Karpas-422 (cell line): ENCODE data around the gene FLRT2. TPM values are rescaled to one million over a fixed set of nuclear protein-coding genes. Genes with fewer than 3 reads are reported as not detected.

Experiments used
- DNase-seq: peaks from one replicate; pipeline ENCODE4 v3.0.0-alpha.2; 2015
- H2AFZ ChIP-seq: fragments of 200-600 bp; sonication (generic); 2 replicates; pipeline ENCODE4 v1.6.1; 2014; ENCODE audit warnings: antibody characterized with exemption, low read length, mixed read lengths
- H3K27ac ChIP-seq: fragments of 200-600 bp; sonication (generic); 2 replicates; pipeline ENCODE4 v1.5.1; 2014; ENCODE audit warnings: mild to moderate bottlenecking, low read length, moderate library complexity
- H3K27me3 ChIP-seq: fragments of 200-600 bp; sonication (generic); 2 replicates; pipeline ENCODE4 v1.6.1; 2014; ENCODE audit warnings: low read length, mixed read lengths
- H3K36me3 ChIP-seq: fragments of 200-600 bp; sonication (generic); 2 replicates; pipeline ENCODE4 v1.6.1; 2014; ENCODE audit warnings: low read length, mixed read lengths; ENCODE audit not compliant: insufficient read depth
- H3K4me1 ChIP-seq: fragments of 200-600 bp; sonication (generic); 2 replicates; pipeline ENCODE4 v1.6.1; 2014; ENCODE audit warnings: mild to moderate bottlenecking, low read length, mixed read lengths
- H3K4me2 ChIP-seq: fragments of 200-600 bp; sonication (generic); 2 replicates; pipeline ENCODE4 v1.6.1; 2014; ENCODE audit warnings: low read length, low read depth, mild to moderate bottlenecking; ENCODE audit not compliant: poor library complexity, severe bottlenecking
- H3K4me3 ChIP-seq: fragments of 200-600 bp; sonication (generic); 2 replicates; pipeline ENCODE4 v1.5.1; 2014; ENCODE audit warnings: mild to moderate bottlenecking, antibody characterized with exemption, low read length, mixed read lengths
- H3K79me2 ChIP-seq: fragments of 200-600 bp; sonication (generic); 2 replicates; pipeline ENCODE4 v1.6.1; 2014; ENCODE audit warnings: mild to moderate bottlenecking, low read length, mixed read lengths
- H3K9ac ChIP-seq: fragments of 200-600 bp; sonication (generic); 2 replicates; pipeline ENCODE4 v1.6.0; 2014; ENCODE audit warnings: low read length
- H3K9me2 ChIP-seq: fragments of 200-600 bp; sonication (generic), shearing (Covaris generic); replicated peaks from 2 replicates; pipeline ENCODE4 v1.6.0; 2014; ENCODE audit warnings: mild to moderate bottlenecking, low read length, moderate library complexity; ENCODE audit not compliant: insufficient read depth
- H3K9me3 ChIP-seq: fragments of 300-700, 200-600 bp; sonication (generic); 2 replicates; pipeline ENCODE4 v1.6.1; 2014; ENCODE audit warnings: low read length, mixed read lengths
- H4K20me1 ChIP-seq: fragments of 200-600 bp; sonication (generic); 2 replicates; pipeline ENCODE4 v1.6.1; 2014; ENCODE audit warnings: mild to moderate bottlenecking, antibody characterized with exemption, low read length, low read depth; ENCODE audit not compliant: insufficient read depth
- total RNA-seq: library from RNA; depleted of rRNA; stranded (reverse); fragments of >200 nt; shearing (Covaris generic); gene quantifications from 2 replicates; pipeline ENCODE4 v1.2.3, GENCODE V29; 2014; ENCODE audit warnings: low replicate concordance

The FLRT2 gene
- total RNA-seq, 1 experiment from 2014 or later = not detected

GRCh38 chr14:85607651-85608081 lies 77.7 kb downstream of the FLRT2 start:
- Histone ChIP-seq H3K27me3 (peaks cover 3% of the 10 kb centered on the region; the same call in 1 of the 2 replicates), H3K4me1 (no peaks in the 10 kb centered on the region), H3K9ac (no peak overlapping the region), H3K9me2 (no peaks in the 10 kb centered on the region), H3K27ac (no peak overlapping the region), H3K4me2 (no peak overlapping the region), H4K20me1 (no peaks in the 10 kb centered on the region), H3K36me3 (no peaks in the 10 kb centered on the region), H2AFZ (no peak overlapping the region), H3K4me3 (no peak overlapping the region), H3K9me3 (peaks cover 8% of the 10 kb centered on the region; the same call in 1 of the 2 replicates), H3K79me2 (no peaks in the 10 kb centered on the region)
- no peak for DNase-seq

GRCh38 chr14:85613496-85613895 lies 83.6 kb downstream of the FLRT2 start:
- H3K4me1 ChIP-seq = no peaks in the 10 kb centered on the region
- 0 out of 2 replicates have a peak, but pooled peaks cover 3% of the 10 kb centered on the region for H3K27me3 ChIP-seq

GRCh38 chr14:85616386-85616885 lies 86.5 kb downstream of the FLRT2 start:
- no peak overlapping the region for H3K9ac ChIP-seq
- no peaks in the 10 kb centered on the region for H4K20me1 ChIP-seq
- H3K27me3 ChIP-seq = 0 out of 2 replicates have a peak, but pooled peaks cover 3% of the 10 kb centered on the region
- H2AFZ ChIP-seq = no peak overlapping the region
- no peaks in the 10 kb centered on the region for H3K79me2 ChIP-seq
- H3K9me2 ChIP-seq = no peaks in the 10 kb centered on the region
- no peaks in the 10 kb centered on the region for H3K4me1 ChIP-seq
- no peaks in the 10 kb centered on the region for H3K36me3 ChIP-seq
- peaks cover 3% of the 10 kb centered on the region for H3K9me3 ChIP-seq
- H3K4me2 ChIP-seq = no peak overlapping the region
- DNase-seq = no peak
- H3K27ac ChIP-seq = no peak overlapping the region
- no peak overlapping the region for H3K4me3 ChIP-seq

More at GRCh38 chr14:85613496-85613895, 83.6 kb downstream of the FLRT2 start:
- Histone ChIP-seq H3K79me2 (no peaks in the 10 kb centered on the region), H4K20me1 (no peaks in the 10 kb centered on the region), H3K9ac (no peak overlapping the region), H3K27ac (no peak overlapping the region), H3K36me3 (no peaks in the 10 kb centered on the region), H3K9me2 (no peaks in the 10 kb centered on the region), H3K9me3 (peaks cover 8% of the 10 kb centered on the region; the same call in 1 of the 2 replicates), H2AFZ (no peak overlapping the region), H3K4me3 (no peak overlapping the region), H3K4me2 (no peak overlapping the region)
- DNase-seq = no peak

GRCh38 chr14:85616886-85617285 lies 86.9 kb downstream of the FLRT2 start:
- Histone ChIP-seq H3K9me3 (peaks cover 6% of the 10 kb centered on the region), H3K36me3 (no peaks in the 10 kb centered on the region), H4K20me1 (no peaks in the 10 kb centered on the region), H2AFZ (no peak overlapping the region), H3K9me2 (no peaks in the 10 kb centered on the region), H3K27ac (no peak overlapping the region), H3K4me1 (no peaks in the 10 kb centered on the region), H3K9ac (no peak overlapping the region), H3K4me2 (no peak overlapping the region), H3K79me2 (no peaks in the 10 kb centered on the region), H3K4me3 (no peak overlapping the region), H3K27me3 (0 out of 2 replicates have a peak, but pooled peaks cover 3% of the 10 kb centered on the region)
- DNase-seq = no peak

GRCh38 chr14:85617791-85618190 lies 87.8 kb downstream of the FLRT2 start:
- Histone ChIP-seq H3K79me2 (no peaks in the 10 kb centered on the region), H3K36me3 (no peaks in the 10 kb centered on the region), H3K9me3 (peaks cover 7% of the 10 kb centered on the region), H3K27ac (no peak overlapping the region), H2AFZ (no peak overlapping the region), H3K4me1 (no peaks in the 10 kb centered on the region), H3K4me2 (no peak overlapping the region), H3K9ac (no peak overlapping the region), H3K27me3 (0 out of 2 replicates have a peak, but pooled peaks cover 3% of the 10 kb centered on the region), H3K9me2 (no peaks in the 10 kb centered on the region), H4K20me1 (no peaks in the 10 kb centered on the region), H3K4me3 (no peak overlapping the region)
- no peak for DNase-seq

GRCh38 chr14:85618390-85618789 lies 88.4 kb downstream of the FLRT2 start:
- DNase-seq = no peak
- no peak overlapping the region for H3K4me3 ChIP-seq
- H3K4me2 ChIP-seq = no peak overlapping the region
- no peaks in the 10 kb centered on the region for H3K4me1 ChIP-seq
- no peaks in the 10 kb centered on the region for H3K36me3 ChIP-seq
- H4K20me1 ChIP-seq = no peaks in the 10 kb centered on the region
- no peak overlapping the region for H3K27ac ChIP-seq
- no peak overlapping the region for H3K9ac ChIP-seq
- peaks cover 7% of the 10 kb centered on the region for H3K9me3 ChIP-seq
- 0 out of 2 replicates have a peak, but pooled peaks cover 3% of the 10 kb centered on the region for H3K27me3 ChIP-seq
- no peak overlapping the region for H2AFZ ChIP-seq
- no peaks in the 10 kb centered on the region for H3K79me2 ChIP-seq
- H3K9me2 ChIP-seq = no peaks in the 10 kb centered on the region

- no peak overlapping the region for H3K4me2 ChIP-seq
- H3K79me2 ChIP-seq = no peaks in the 10 kb centered on the region
- H3K9me3 ChIP-seq = peaks cover 7% of the 10 kb centered on the region
- H3K36me3 ChIP-seq = no peaks in the 10 kb centered on the region
- no peaks in the 10 kb centered on the region for H3K4me1 ChIP-seq
- H3K27ac ChIP-seq = no peak overlapping the region
- no peak for DNase-seq
- no peak overlapping the region for H3K4me3 ChIP-seq
- no peak overlapping the region for H2AFZ ChIP-seq
- no peaks in the 10 kb centered on the region for H3K9me2 ChIP-seq
- no peaks in the 10 kb centered on the region for H4K20me1 ChIP-seq
- H3K27me3 ChIP-seq = 0 out of 2 replicates have a peak, but pooled peaks cover 3% of the 10 kb centered on the region
- H3K9ac ChIP-seq = no peak overlapping the region
These were observed 89.0 kb downstream of the FLRT2 start for GRCh38 chr14:85618978-85619377.

- H3K27me3 ChIP-seq = 0 out of 2 replicates have a peak, but pooled peaks cover 3% of the 10 kb centered on the region
- H3K4me2 ChIP-seq = no peak overlapping the region
- H2AFZ ChIP-seq = no peak overlapping the region
- no peaks in the 10 kb centered on the region for H3K79me2 ChIP-seq
- H3K9me3 ChIP-seq = peaks cover 7% of the 10 kb centered on the region
- no peak for DNase-seq
- H3K9ac ChIP-seq = no peak overlapping the region
- H3K36me3 ChIP-seq = no peaks in the 10 kb centered on the region
- no peaks in the 10 kb centered on the region for H3K9me2 ChIP-seq
- H4K20me1 ChIP-seq = no peaks in the 10 kb centered on the region
- no peaks in the 10 kb centered on the region for H3K4me1 ChIP-seq
- no peak overlapping the region for H3K4me3 ChIP-seq
- H3K27ac ChIP-seq = no peak overlapping the region
These were observed 89.9 kb downstream of the FLRT2 start for GRCh38 chr14:85619851-85620250.
